ENCODE measurements around the gene SLC9A8.

Gene SLC9A8

DNA sequence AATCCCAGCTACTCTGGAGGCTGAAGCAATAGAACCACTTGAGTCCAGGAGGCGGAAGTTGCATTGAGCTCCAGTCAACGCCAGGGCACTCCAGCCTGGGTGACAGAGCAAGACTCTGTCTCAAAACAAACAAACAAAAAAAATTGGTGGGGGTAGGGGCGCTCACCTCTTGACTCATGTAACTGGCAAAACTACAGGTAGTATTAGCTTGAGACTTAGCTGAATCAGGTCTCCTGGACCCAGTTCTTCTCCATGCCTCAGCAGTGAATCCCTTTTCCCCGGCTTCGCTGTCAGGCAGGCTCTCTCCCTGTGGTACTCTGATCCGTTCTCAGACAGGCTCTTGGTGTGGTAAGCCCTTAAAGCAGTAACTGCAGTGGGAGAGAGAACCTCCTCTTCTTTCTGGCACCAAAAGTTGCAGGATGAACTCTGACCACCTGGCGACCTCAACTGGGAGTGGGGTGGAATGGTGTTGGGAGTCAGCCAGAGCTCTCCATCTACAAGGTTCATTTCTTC is 12.9 kb downstream of the SLC9A8 start:
- H3K4me3 ChIP-seq (ENCODE audit: low read depth in 1 of 2, low read length in 2 of 2), result no peak overlapping the region
- no peak overlapping the region for H3K9ac ChIP-seq (ENCODE audit: low read depth, low read length)
- TF ChIP-seq EZH2 (IDR thresholded peaks at IDR 0.05; ENCODE audit: borderline replicate concordance, low read depth, low read length, severe bottlenecking) (no peak), CTCF (IDR thresholded peaks at IDR 0.05; ENCODE audit: borderline replicate concordance, extremely low read depth, low read length, poor library complexity, severe bottlenecking) (no peak)
- H3K4me1 ChIP-seq (ENCODE audit: insufficient read depth, low read length), result peaks cover 22% of the 10 kb centered on the region
- peaks cover 67% of the 10 kb centered on the region for H3K36me3 ChIP-seq (ENCODE audit: insufficient read depth, low read length)
- H3K9me3 ChIP-seq (ENCODE audit: insufficient read depth, low read length, severe bottlenecking), result no peaks in the 10 kb centered on the region
- H2AFZ ChIP-seq (ENCODE audit: low read depth, low read length), result no peak overlapping the region
- peaks cover 7% of the 10 kb centered on the region; the same call in 1 of the 2 replicates for H3K79me2 ChIP-seq (ENCODE audit: insufficient read depth, low read length)
- H3K27ac ChIP-seq (ENCODE audit: low read length), result no peak overlapping the region
- DNase-seq, result no peak
- H3K27me3 ChIP-seq (ENCODE audit: insufficient read depth, low read length, poor library complexity), result no peaks in the 10 kb centered on the region
- no peak for ATAC-seq (ENCODE audit: insufficient read depth, low read depth)
- H4K20me1 ChIP-seq (ENCODE audit: insufficient read depth, low read length), result peaks cover 5% of the 10 kb centered on the region; the same call in 1 of the 2 replicates
- H3K4me2 ChIP-seq (ENCODE audit: insufficient read depth, low read length), result no peak overlapping the region

- H3K36me3 ChIP-seq (ENCODE audit: insufficient read depth, low read length), result peaks cover 57% of the 10 kb centered on the region
- H2AFZ ChIP-seq (ENCODE audit: low read depth, low read length), result no peak overlapping the region
- H3K9me3 ChIP-seq (ENCODE audit: insufficient read depth, low read length, severe bottlenecking), result no peaks in the 10 kb centered on the region
- no peaks in the 10 kb centered on the region for H3K27me3 ChIP-seq (ENCODE audit: insufficient read depth, low read length, poor library complexity)
- no peak overlapping the region for H3K4me3 ChIP-seq (ENCODE audit: low read depth in 1 of 2, low read length in 2 of 2)
- peaks cover 11% of the 10 kb centered on the region; the same call in 1 of the 2 replicates for H4K20me1 ChIP-seq (ENCODE audit: insufficient read depth, low read length)
- TF ChIP-seq EZH2 (IDR thresholded peaks at IDR 0.05; ENCODE audit: borderline replicate concordance, low read depth, low read length, severe bottlenecking) (no peak), CTCF (IDR thresholded peaks at IDR 0.05; ENCODE audit: borderline replicate concordance, extremely low read depth, low read length, poor library complexity, severe bottlenecking) (no peak)
- ATAC-seq (ENCODE audit: insufficient read depth, low read depth) (peak; percentile 17; the same call in 1 of the 3 replicates), DNase-seq (no peak)
- no peaks in the 10 kb centered on the region for H3K79me2 ChIP-seq (ENCODE audit: insufficient read depth, low read length)
- no peak overlapping the region for H3K4me2 ChIP-seq (ENCODE audit: insufficient read depth, low read length)
- no peak overlapping the region for H3K9ac ChIP-seq (ENCODE audit: low read depth, low read length)
- H3K4me1 ChIP-seq (ENCODE audit: insufficient read depth, low read length), result no peaks in the 10 kb centered on the region
- no peak overlapping the region; the same call in 1 of the 2 replicates for H3K27ac ChIP-seq (ENCODE audit: low read length)
Measured at GRCh38 chr20:49831022-49831769, 18.6 kb downstream of the SLC9A8 start.

GRCh38 chr20:49831770-49832631 is 19.4 kb downstream of the SLC9A8 start:
- H3K36me3 ChIP-seq (ENCODE audit: insufficient read depth, low read length), result peaks cover 55% of the 10 kb centered on the region
- H3K9ac ChIP-seq (ENCODE audit: low read depth, low read length), result no peak overlapping the region
- H2AFZ ChIP-seq (ENCODE audit: low read depth, low read length), result no peak overlapping the region
- H3K27me3 ChIP-seq (ENCODE audit: insufficient read depth, low read length, poor library complexity), result no peaks in the 10 kb centered on the region
- no peak overlapping the region for H3K4me3 ChIP-seq (ENCODE audit: low read depth in 1 of 2, low read length in 2 of 2)
- ATAC-seq (ENCODE audit: insufficient read depth, low read depth), result no peak
- no peak overlapping the region for H3K4me2 ChIP-seq (ENCODE audit: insufficient read depth, low read length)
- no peaks in the 10 kb centered on the region for H3K4me1 ChIP-seq (ENCODE audit: insufficient read depth, low read length)
- DNase-seq, result no peak
- H3K27ac ChIP-seq (ENCODE audit: low read length), result no peak overlapping the region
- H3K9me3 ChIP-seq (ENCODE audit: insufficient read depth, low read length, severe bottlenecking), result no peaks in the 10 kb centered on the region
- no peaks in the 10 kb centered on the region for H3K79me2 ChIP-seq (ENCODE audit: insufficient read depth, low read length)
- TF ChIP-seq EZH2 (IDR thresholded peaks at IDR 0.05; ENCODE audit: borderline replicate concordance, low read depth, low read length, severe bottlenecking), result no peak
- peaks cover 11% of the 10 kb centered on the region; the same call in 1 of the 2 replicates for H4K20me1 ChIP-seq (ENCODE audit: insufficient read depth, low read length)
